Lower leg skin (tissue), 4 donors: Measurements from ENCODE around the gene ARHGAP33. TPM values are rescaled to one million over a fixed set of nuclear protein-coding genes. Genes with fewer than 3 reads are reported as not detected.

Experiments
- DNase-seq, 2 donors: peaks; one replicate each; pipeline ENCODE4 v3.0.0-alpha.2; 2019; ENCODE audit warnings: low spot score in 2 of 2
- H3K4me3 ChIP-seq: fragments of 200-600 bp; sonication (generic); 2 replicates; pipeline ENCODE4 v1.5.1; 2017; ENCODE audit warnings: mild to moderate bottlenecking, low read depth; ENCODE audit not compliant: poor library complexity, severe bottlenecking
- POLR2A ChIP-seq, 2 donors: fragments of 450-650 bp; IDR thresholded peaks; one replicate each; pipeline ENCODE4 v1.6.1; 2016 to 2017; ENCODE audit warnings: antibody characterized with exemption in 2 of 2, mild to moderate bottlenecking in 1 of 2, moderate library complexity in 1 of 2
- WGBS, 2 donors: methylation state at CpG; one replicate each; pipeline ENCODE4 v1.1.5; 2018; 5-methylcytosine and 5-hydroxymethylcytosine counted together
- intact Hi-C: fragments of 100-400 bp; cut with DNase I; formaldehyde crosslinking; loops from one replicate; pipeline ENCODE4 v1.15.0; 2023; ENCODE audit warnings: low total_unique reads
- total RNA-seq, 4 donors: library from RNA; depleted of rRNA; stranded (reverse); fragments of >200 nt; gene quantifications; one replicate each; pipeline ENCODE4 v1.1.0, GENCODE V29; 2016
- TF ChIP-seq, protein P1 (sequence below), 3 donors: fragments of 450-650 bp; IDR thresholded peaks; one replicate each; pipeline ENCODE4 v1.5.1; 2016; ENCODE audit warnings: antibody characterized with exemption in 3 of 3, mild to moderate bottlenecking in 3 of 3, moderate library complexity in 2 of 3

Gene ARHGAP33
- total RNA-seq, 4 donors from 2014 or later: 3.6 to 25.7 (median 13.8) TPM

DNA sequence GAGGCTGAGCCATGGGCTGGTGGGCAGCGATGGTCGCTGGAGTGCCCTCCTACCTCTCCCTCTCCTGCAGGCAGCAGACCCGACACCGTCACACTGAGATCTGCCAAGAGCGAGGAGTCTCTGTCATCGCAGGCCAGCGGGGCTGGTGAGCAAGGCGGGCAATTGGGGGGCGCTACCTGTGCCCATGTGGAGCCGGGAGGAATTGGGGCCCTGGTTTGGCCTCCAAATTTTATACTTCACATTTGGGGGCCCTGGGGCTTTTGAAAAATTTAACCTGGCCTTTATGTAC is 9.9 kb downstream of the ARHGAP33 start:
- H3K4me3 ChIP-seq: no peak overlapping the region
- no peak for DNase-seq
- 85 to 89% methylated on average over 8 to 10 of the region's 10 CpGs for WGBS, 2 donors
- TF ChIP-seq, protein P1, sequence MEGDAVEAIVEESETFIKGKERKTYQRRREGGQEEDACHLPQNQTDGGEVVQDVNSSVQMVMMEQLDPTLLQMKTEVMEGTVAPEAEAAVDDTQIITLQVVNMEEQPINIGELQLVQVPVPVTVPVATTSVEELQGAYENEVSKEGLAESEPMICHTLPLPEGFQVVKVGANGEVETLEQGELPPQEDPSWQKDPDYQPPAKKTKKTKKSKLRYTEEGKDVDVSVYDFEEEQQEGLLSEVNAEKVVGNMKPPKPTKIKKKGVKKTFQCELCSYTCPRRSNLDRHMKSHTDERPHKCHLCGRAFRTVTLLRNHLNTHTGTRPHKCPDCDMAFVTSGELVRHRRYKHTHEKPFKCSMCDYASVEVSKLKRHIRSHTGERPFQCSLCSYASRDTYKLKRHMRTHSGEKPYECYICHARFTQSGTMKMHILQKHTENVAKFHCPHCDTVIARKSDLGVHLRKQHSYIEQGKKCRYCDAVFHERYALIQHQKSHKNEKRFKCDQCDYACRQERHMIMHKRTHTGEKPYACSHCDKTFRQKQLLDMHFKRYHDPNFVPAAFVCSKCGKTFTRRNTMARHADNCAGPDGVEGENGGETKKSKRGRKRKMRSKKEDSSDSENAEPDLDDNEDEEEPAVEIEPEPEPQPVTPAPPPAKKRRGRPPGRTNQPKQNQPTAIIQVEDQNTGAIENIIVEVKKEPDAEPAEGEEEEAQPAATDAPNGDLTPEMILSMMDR (IDR thresholded peaks at IDR 0.05): no peak
- no peak for TF ChIP-seq POLR2A (IDR thresholded peaks at IDR 0.05)
- intact Hi-C loops: no loop called here

DNA sequence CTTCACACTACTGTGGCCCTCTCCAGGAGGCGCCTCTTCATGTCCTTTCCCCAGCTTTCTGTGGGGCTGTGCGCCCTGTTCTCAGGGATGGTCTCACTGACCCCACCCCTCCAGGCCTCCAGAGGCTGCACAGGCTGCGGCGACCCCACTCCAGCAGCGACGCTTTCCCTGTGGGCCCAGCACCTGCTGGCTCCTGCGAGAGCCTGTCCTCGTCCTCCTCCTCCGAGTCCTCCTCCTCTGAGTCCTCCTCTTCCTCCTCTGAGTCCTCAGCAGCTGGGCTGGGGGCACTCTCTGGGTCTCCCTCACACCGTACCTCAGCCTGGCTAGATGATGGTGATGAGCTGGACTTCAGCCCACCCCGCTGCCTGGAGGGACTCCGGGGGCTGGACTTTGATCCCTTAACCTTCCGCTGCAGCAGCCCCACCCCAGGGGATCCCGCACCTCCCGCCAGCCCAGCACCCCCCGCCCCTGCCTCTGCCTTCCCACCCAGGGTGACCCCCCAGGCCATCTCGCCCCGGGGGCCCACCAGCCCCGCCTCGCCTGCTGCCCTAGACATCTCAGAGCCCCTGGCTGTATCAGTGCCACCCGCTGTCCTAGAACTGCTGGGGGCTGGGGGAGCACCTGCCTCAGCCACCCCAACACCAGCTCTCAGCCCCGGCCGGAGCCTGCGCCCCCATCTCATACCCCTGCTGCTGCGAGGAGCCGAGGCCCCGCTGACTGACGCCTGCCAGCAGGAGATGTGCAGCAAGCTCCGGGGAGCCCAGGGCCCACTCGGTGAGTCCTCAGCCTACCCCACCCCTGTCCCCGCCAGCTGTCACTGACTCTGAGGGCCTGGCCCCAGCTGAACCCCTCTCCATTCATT is 11.2 kb downstream of the ARHGAP33 start:
- DNase-seq: no peak
- TF ChIP-seq, protein P1 (IDR thresholded peaks at IDR 0.05): no peak
- no peak for TF ChIP-seq POLR2A (IDR thresholded peaks at IDR 0.05)

DNA sequence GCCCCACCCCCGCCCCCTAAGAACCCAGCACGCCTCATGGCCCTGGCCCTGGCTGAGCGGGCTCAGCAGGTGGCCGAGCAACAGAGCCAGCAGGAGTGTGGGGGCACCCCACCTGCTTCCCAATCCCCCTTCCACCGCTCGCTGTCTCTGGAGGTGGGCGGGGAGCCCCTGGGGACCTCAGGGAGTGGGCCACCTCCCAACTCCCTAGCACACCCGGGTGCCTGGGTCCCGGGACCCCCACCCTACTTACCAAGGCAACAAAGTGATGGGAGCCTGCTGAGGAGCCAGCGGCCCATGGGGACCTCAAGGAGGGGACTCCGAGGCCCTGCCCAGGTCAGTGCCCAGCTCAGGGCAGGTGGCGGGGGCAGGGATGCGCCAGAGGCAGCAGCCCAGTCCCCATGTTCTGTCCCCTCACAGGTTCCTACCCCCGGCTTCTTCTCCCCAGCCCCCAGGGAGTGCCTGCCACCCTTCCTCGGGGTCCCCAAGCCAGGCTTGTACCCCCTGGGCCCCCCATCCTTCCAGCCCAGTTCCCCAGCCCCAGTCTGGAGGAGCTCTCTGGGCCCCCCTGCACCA is 11.9 kb downstream of the ARHGAP33 start:
- TF ChIP-seq, protein P1 (IDR thresholded peaks at IDR 0.05): no peak
- no peak for TF ChIP-seq POLR2A (IDR thresholded peaks at IDR 0.05)
- no peak for DNase-seq
- WGBS, 2 donors: 92 to 94% methylated on average over 4 to 15 of the region's 15 CpGs
- intact Hi-C loops: no loop called here
- H3K4me3 ChIP-seq: no peak overlapping the region

More for the DNA sequence above, 11.2 kb downstream of the ARHGAP33 start:
- intact Hi-C loops: no loop called here
- H3K4me3 ChIP-seq: no peak overlapping the region
- 91 to 94% methylated on average over 27 to 31 of the region's 31 CpGs for WGBS, 2 donors

DNA sequence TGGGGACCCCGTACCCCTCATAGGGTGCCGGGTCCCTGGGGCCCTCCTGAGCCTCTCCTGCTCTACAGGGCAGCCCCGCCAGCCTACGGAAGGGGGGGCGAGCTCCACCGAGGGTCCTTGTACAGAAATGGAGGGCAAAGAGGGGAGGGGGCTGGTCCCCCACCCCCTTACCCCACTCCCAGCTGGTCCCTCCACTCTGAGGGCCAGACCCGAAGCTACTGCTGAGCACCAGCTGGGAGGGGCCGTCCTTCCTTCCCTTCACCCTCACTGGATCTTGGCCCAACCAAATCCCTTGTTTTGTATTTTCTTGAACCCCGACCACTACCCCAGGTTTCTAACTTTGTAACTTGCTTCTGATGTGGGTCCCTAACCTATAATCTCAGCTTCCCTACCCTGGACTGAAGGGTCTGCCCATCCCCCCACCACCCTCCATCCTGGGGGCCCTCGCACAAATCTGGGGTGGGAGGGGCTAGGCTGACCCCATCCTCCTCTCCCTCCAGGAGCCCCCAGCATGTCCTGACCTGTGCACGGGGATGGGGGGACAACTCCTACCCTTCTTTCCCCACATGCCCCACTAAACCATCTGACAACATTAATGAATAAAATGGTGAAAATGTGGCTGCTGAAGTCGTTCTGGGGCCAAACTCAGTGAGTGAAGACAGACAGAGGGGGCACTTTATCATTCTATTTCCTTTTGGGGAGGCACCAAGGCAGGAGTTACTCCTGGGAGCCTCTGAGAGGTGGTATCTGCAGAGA is 13.0 kb downstream of the ARHGAP33 start:
- DNase-seq: no peak
- intact Hi-C loops: no loop called here
- WGBS, 2 donors: 82 to 86% methylated on average over 12 of the region's 12 CpGs
- TF ChIP-seq, protein P1 (IDR thresholded peaks at IDR 0.05): no peak
- no peak for TF ChIP-seq POLR2A (IDR thresholded peaks at IDR 0.05)
- H3K4me3 ChIP-seq: no peak overlapping the region

DNA sequence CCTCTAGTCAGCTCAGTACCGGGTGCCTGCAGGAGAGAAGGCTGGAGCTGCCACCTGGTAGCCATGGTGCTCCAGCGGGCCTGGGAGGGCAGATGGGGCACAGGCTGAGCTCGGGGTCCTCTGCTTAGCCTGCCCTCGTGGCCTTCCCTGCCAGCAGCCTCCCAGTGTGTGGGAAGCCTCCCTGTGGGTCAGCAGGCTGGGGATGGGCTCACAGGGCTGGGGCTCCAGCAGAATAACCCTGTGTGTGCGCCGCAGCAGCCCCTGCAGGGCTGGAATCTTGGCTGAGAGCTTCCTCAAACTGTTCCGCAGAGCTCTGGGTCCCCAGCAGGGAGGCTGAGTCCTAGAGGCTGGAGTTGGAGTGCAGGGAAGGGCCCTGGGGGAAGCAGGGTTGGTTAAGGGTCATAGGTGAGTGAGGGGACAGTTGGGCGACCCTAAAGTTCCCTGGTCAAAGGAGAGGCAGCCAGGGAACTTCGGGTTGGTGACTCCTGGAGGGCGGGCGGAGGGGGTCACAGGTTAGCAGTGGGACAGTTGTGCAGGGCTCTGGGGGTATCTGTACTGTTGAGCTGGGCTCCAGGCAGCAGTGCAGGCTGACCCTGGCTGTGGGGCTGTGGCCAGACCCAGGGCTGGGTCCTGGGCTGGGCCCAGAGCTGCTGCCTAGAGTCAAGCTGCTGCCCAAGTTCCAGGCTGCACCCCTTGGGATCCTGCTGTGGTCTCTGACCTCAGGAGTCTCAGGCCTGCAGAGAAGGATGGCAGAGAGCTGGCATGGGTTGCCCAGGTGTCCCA is 14.0 kb downstream of the ARHGAP33 start:
- no peak for DNase-seq
- WGBS, 2 donors: 79 to 84% methylated on average over 11 of the region's 11 CpGs
- intact Hi-C loops: no loop called here
- no peak overlapping the region for H3K4me3 ChIP-seq
- TF ChIP-seq, protein P1 (IDR thresholded peaks at IDR 0.05): no peak
- no peak for TF ChIP-seq POLR2A (IDR thresholded peaks at IDR 0.05)
